Neural cell (in vitro differentiated cells): ENCODE results near the gene SKOR1.

Experiments used
- CTCF ChIP-seq: fragments of 450-650 bp; IDR thresholded peaks from 2 replicates; pipeline ENCODE4 v1.5.1; 2014; ENCODE audit warnings: antibody characterized with exemption, mild to moderate bottlenecking, moderate library complexity; ENCODE audit not compliant: poor library complexity, severe bottlenecking
- EP300 ChIP-seq: fragments of 450-650 bp; conservative IDR thresholded peaks from 2 replicates; pipeline ENCODE4 v1.6.1; 2014; ENCODE audit warnings: antibody characterized with exemption, mild to moderate bottlenecking, moderate library complexity; ENCODE audit not compliant: poor library complexity, severe bottlenecking
- EZH2 ChIP-seq: fragments of 200-600, 300-800 bp; shearing (Covaris generic), sonication (generic); IDR thresholded peaks from 2 replicates; pipeline ENCODE4 v1.6.1; 2014; ENCODE audit warnings: antibody characterized with exemption, low read length, borderline replicate concordance, mild to moderate bottlenecking; ENCODE audit not compliant: insufficient read depth, poor library complexity, severe bottlenecking
- POLR2AphosphoS5 ChIP-seq: IDR thresholded peaks from 2 replicates; pipeline ENCODE4 v1.6.1; 2012
- RAD21 ChIP-seq: fragments of 450-650 bp; conservative IDR thresholded peaks from 2 replicates; pipeline ENCODE4 v1.6.1; 2014; ENCODE audit warnings: antibody characterized with exemption, mild to moderate bottlenecking, moderate library complexity

GRCh38 chr15:67809866-67810265, 15.4 kb upstream of the SKOR1 start:
- TF ChIP-seq RAD21 (no peak), EP300 (no peak), CTCF (no peak), POLR2AphosphoS5 (no peak), EZH2 (no peak)
